Epidermal melanocyte (primary cell): ENCODE results near the gene LIPA.
"Not testable (repeated sequence)": the region's sequence is repeated elsewhere in the genome, so short reads cannot be mapped to it uniquely, and the experiment has no call there.

Source experiments
- DNase-seq: peaks from one replicate; pipeline ENCODE4 v3.0.0; 2011; ENCODE audit warnings: low spot score; ENCODE audit not compliant: insufficient read length

Gene LIPA

GRCh38 chr10:89251409-89252224 is at the start of gene LIPA:
TSS of gene LIPA (minus strand) at chr10:89251775. CDS start at chr10:89247648, 4,127 bp downstream.
- peak; percentile 80 for DNase-seq

DNA sequence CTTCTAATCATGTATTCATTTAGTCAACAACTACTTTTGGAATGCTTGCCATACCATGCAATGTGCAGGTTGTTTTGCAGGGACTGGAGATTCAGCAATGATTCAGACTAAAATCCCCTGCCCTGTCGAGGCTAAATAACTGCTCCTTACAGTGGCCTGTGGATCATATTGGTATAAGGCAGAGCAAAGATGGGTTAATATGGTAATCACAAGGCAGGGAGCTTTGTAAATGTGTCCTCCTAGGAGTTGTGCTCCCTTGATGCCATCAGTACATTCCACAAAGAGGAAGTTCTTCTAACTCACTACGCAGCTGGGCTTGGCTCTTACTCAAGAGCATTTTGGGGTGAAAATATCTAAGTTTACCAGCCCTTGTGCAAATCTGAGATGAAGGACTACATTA is 49.7 kb upstream of the LIPA start:
- no peak for DNase-seq

DNA sequence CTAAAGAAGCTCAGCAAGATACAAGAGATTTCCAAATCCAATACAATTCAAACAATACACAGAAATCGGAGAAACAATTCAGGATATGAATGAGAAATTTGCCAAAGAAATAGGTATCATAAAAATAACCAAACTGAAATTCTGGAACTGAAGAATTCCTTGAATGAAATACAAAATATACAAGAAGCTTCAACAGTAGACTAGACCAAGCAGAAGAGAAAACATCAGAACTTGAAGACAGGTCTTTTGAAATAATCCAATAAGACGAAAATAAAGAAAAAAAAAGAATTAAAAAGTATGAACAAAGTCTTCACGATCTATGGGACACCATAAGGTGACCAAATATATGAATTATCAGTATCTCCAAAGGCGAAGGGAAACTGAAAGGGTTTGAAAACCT is 47.5 kb upstream of the LIPA start:
- DNase-seq: no peak

GRCh38 chr10:89297791-89298190 is 46.2 kb upstream of the LIPA start:
- no peak for DNase-seq

GRCh38 chr10:89297356-89297755 is 45.8 kb upstream of the LIPA start:
- DNase-seq: no peak

GRCh38 chr10:89296220-89296648 is 44.7 kb upstream of the LIPA start:
- no peak for DNase-seq

DNA sequence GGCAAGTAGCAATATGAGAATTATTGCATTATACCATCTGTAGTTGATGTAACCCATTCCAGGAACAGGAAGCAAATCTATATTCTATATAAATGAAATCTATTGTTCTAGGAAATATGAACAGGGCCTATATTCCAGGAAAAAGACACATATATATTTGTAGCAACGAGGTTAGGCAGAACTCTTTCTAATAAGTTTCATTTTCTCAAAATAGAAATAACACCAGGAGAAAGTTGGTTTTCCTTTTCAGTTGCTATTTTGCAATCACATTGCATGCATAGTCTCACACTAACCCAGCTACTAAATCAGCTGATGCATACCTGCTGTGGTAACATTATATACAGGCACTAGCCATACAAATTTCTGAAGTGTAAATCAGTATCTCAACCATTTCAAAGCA is 44.0 kb upstream of the LIPA start:
- no peak for DNase-seq

- no peak for DNase-seq
Observed at GRCh38 chr10:89294721-89295239, 43.2 kb upstream of the LIPA start.

- not testable (repeated sequence) for DNase-seq
Observed at GRCh38 chr10:89285303-89285702, 33.7 kb upstream of the LIPA start.

- DNase-seq: not testable (repeated sequence)
Observed at GRCh38 chr10:89284711-89285110, 33.1 kb upstream of the LIPA start.

DNA sequence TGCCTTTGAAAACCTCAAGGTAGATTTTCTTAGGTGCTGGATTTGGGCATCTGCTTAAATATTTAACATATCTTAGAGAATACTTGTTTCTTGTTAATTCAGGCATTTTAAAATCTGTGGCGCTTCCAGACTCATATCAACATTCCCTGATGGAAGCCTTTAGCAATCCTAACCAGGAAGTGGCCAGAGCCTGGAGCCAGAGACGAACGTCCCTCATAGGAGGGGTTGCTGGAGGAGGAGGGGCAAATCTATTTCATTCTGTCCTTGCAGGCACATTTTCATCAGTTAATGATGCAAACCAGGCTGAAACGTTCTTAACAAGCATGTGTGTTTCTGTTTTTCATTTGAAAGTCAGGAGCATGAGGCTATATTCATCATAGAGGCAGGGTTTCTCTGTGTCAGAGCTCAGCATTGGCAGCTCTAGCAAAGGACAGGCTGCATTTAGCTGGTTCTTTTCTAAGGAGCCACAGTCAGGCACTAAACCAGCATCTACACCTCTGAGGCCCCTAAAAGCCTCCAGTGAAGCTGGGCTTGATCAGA is 32.4 kb upstream of the LIPA start:
- DNase-seq: peak; percentile 70

DNA sequence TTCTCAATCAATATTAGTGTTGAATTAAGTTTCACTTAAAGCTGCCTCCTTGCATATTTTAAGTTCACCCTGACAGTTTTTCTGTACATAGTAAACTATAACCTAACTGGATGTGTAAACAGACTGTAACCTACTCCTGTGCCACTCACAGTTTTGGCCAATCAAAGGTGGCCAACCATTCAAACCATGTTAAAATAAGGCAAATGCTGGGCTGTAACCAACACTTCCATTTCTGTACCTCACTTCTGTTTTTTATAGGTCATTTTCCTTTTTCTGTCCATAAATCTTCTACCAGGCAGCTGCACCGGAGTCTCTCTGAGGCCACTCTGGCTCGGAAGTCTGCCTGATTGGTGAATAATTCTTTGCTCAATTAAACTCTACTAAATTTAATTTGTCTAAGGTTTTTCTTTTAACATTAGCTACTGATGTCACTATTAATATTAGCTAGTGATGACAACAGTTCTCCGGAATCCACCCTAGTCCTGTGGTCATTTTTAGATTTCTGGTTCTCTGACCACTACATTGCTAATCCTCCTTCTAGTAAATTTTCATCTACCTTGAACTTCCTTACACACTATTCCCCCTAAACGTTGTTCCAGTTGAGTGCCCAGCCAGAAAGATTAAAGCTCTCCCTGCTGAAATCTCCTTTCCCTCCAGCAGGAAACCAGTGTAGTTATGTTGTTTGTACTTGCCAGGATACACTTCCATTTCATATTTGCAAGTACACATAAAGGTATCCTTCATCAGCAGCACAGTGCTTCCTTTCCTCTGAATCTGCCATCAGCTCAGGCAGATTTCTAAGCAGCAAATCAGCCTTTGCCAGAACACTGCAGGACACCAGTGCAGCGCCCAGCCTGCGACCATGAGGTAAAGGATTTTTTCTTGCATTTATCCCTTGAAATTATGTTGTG is 31.7 kb upstream of the LIPA start:
- DNase-seq: no peak

DNA sequence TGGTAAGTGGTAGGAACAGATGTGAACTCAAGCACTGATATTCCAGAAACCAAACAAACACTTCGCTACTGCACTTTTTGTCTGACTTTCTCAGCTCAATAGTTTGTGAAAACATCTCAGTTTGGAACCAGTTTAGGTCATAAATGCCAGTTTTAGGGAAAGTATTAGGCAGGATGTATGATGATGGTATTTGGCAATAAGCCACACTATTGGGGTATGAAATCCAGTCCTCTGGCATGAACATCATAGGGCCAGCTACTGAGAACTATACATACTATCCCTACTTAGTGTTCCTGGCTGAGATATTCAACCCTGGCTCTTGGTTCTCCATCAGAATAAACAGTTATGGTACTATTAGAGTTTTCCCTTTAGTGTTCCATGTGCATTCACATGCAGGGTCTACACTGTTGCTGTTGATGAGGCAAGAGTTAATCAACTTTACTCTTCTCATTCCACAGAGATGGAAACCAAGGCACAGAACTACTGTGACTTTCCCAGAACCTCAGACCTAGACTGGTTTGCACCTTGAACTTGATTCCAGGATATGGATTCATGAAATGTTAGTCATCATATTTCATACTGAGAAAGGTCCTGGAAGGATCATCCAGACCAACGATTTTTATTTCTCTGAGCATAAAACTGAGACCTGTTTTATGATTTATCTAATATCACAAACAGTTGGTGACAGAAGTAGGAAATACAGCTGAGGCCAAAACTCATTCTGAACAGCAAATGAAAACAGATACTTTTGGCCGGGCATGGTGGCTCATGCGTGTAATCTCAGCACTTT is 30.2 kb upstream of the LIPA start:
- DNase-seq: no peak

- no peak for DNase-seq
Observed at GRCh38 chr10:89280508-89280907, 28.9 kb upstream of the LIPA start.

DNA sequence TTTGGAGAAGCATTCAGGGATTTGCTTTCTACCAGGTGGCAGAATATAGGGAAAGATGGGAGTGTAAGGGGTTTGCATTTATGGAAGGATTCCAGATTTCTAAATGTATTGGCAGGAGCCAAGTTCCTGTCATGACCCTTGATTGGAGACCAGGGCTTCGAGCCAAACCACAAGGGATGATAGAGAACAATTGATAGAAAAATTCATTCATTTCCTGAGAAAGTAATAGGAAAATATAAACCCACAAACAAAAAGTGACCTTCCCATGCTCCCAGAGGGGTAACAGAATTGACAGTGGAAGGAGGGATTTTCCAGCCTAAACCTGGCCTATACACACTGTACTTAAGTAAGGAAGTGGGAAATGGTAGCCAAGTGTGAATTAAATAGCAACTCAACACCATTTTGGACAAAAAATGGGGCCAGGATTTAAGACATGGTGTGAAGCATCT is 27.9 kb upstream of the LIPA start:
- no peak for DNase-seq

- no peak for DNase-seq
Observed at GRCh38 chr10:89278900-89279392, 27.4 kb upstream of the LIPA start.

DNA sequence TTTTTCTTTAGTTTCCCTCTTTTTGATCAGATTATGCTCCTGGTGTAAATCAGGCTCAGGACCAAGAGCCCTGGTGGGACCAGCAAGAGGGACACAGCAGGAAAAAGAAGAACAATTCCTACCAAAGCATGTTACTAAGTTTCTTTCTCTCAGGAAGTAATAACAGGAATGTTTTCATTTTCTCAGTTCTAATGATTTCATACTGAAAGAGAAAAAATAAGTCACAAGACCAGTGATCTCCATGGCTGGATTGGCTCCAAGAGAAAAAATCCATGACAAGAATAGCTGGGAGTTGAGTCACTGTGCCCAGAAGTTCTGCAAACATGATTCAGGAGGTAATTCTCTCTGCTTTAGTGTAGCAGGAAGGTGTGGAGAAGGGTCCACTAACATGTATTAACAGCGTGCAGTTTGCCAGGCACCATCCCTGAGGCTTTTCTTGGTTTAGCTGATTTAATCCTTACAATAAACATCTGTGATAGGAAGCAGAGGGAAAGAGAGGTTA is 26.5 kb upstream of the LIPA start:
- DNase-seq: peak; percentile 51

- no peak for DNase-seq
Observed at GRCh38 chr10:89275383-89275782, 23.8 kb upstream of the LIPA start.

DNA sequence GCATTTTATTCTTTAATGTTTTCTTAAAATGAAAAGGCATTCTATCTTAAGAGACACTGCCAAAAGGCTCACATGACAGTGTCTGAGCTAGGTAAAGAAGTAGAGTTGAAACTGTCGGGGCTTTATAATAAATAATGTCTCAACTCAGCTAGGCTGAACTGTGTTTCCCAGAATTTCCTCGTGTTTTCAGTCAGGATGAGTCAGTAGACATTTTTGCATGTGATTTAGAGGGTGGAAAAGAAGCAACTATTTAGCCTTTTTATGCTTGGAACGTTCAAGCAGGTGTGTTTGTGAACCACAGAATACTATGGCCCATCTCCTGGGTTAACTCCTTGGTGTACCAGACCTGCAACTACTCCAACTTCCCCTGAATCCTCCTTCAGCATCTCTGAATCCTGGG is 23.4 kb upstream of the LIPA start:
- no peak for DNase-seq

DNA sequence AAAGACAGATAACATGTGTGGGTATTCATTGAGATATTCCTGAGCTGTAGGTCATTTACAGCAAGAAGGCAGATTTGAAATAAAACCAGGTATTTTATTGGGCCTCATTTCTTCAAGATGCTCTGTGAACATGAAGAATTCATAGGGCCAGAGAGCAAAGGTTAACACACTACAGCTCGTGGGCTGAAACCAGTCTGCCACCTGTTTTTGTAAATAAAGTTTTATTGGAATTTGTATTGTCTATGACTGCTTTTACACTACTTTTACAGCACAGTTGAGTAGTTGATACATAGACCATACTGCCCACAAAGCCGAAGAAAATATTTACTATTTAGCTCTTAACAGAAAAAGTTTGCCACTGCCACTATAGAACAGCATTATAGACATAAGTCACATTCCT is 22.1 kb upstream of the LIPA start:
- no peak for DNase-seq

DNA sequence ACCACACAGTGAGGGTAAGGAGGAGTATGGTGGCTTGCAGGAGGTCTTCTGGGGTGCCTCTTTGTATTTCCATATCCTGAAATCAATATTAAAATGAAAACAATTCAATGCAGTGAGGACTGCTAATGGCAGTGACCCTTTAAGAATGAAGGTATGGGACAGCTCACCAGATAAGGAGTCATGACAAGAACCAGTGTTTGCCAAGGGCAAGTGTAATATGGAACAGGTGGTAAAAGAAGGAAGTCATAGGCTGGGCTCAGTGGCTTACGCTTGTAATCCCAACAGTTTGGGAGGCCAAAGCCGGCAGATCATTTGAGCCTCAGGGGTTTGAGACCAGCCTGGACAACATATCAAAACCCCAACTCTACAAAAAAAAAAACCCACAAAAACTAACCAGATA is 20.0 kb upstream of the LIPA start:
- DNase-seq: no peak
